Heart left ventricle (tissue), 16 donors: Measurements from ENCODE around the gene FAM171A2. TPM values are rescaled to one million over a fixed set of nuclear protein-coding genes. Genes with fewer than 3 reads are reported as not detected.
A peak's percentile ranks its signal among the peaks of the same experiment; 100 is the strongest.
"Not testable (repeated sequence)": the region's sequence is repeated elsewhere in the genome, so short reads cannot be mapped to it uniquely, and the experiment has no call there.

Source experiments
- ATAC-seq, 4 donors: fragments of 200-7000 bp; cut with Tn5 transposase; one replicate each; pipeline ENCODE4 v1.9.1; 2020 to 2022; ENCODE audit warnings: moderate library complexity in 4 of 4, mild to moderate bottlenecking in 3 of 4, moderate number of reproducible peaks in 1 of 4
- DNase-seq, 5 donors: peaks; one replicate each; pipeline ENCODE4 v3.0.0-alpha.2; 2020
- H3K27ac ChIP-seq, 12 donors: fragments of 200-600 bp; sonication (generic) in 4 of 12; one replicate each; pipeline versions ENCODE4 v1.5.0 to v1.8.0; 2016 to 2022; ENCODE audit warnings: mild to moderate bottlenecking in 2 of 12
- H3K27me3 ChIP-seq, 9 donors: fragments of 200-600 bp; sonication (generic) in 2 of 9; one replicate each; pipeline versions ENCODE4 v1.5.1 to v1.8.0; 2016 to 2022; ENCODE audit warnings: mild to moderate bottlenecking in 3 of 9
- H3K36me3 ChIP-seq, 9 donors: fragments of 200-600 bp; sonication (generic) in 2 of 9; one replicate each; pipeline versions ENCODE4 v1.5.0 to v1.8.0; 2018 to 2022; ENCODE audit warnings: mild to moderate bottlenecking in 2 of 9
- H3K4me1 ChIP-seq, 12 donors: fragments of 200-600 bp; sonication (generic) in 4 of 12; one replicate each; pipeline versions ENCODE4 v1.5.0 to v1.8.0; 2016 to 2022; ENCODE audit warnings: mild to moderate bottlenecking in 3 of 12
- H3K4me3 ChIP-seq, 12 donors: fragments of 200-600 bp; sonication (generic) in 4 of 12; one replicate each; pipeline versions ENCODE4 v1.5.0 to v1.8.0; 2017 to 2022; ENCODE audit warnings: mild to moderate bottlenecking in 9 of 12, moderate library complexity in 4 of 12
- H3K9me3 ChIP-seq, 12 donors: fragments of 200-600 bp; sonication (generic) in 4 of 12; one replicate each; pipeline versions ENCODE4 v1.5.0 to v1.8.0; 2016 to 2022; ENCODE audit warnings: mild to moderate bottlenecking in 1 of 12
- CTCF ChIP-seq, 12 donors: fragments of 200-600 bp; sonication (generic) in 4 of 12; IDR thresholded peaks; one replicate each; pipeline versions ENCODE4 v1.5.0 to v1.8.0; 2018 to 2022; ENCODE audit warnings: antibody characterized with exemption in 12 of 12, mild to moderate bottlenecking in 5 of 12
- POLR2A ChIP-seq, 2 donors: fragments of 450-650 bp; IDR thresholded peaks; one replicate each; pipeline ENCODE4 v1.6.1; 2017; ENCODE audit warnings: antibody characterized with exemption in 2 of 2, mild to moderate bottlenecking in 2 of 2, moderate library complexity in 2 of 2
- WGBS, 4 donors: extraction: QIAGEN DNeasy Blood & Tissue Kit in 2 of 4; methylation state at CpG; one replicate each; pipeline versions ENCODE4 v1.1.5 to v1.1.7; 2013 to 2018; 5-methylcytosine and 5-hydroxymethylcytosine counted together
- intact Hi-C, 10 donors: fragments of 100-400 bp; cut with DNase I; formaldehyde crosslinking; loops; one replicate each; pipeline versions ENCODE4 v1.11.1 to v1.14.2; 2022
- polyA plus RNA-seq, 2 donors: library from polyadenylated mRNA; stranded (reverse); fragments of 200-250 nt; gene quantifications; one replicate each; pipeline ENCODE4 v1.2.3, GENCODE V29; 2013
- total RNA-seq, 9 donors: library from RNA; depleted of rRNA in 2 of 9; stranded (reverse); fragments of >200 nt in 2 of 9; fragmentation: NEBNext Ultra II Directional in 3 of 9; extraction: Animal tissue kit (Norgen Biotek cat#: 25700) in 3 of 9; gene quantifications; one replicate each; pipeline versions ENCODE4 v1.1.0 to v1.2.4, GENCODE V29; 2016 to 2023
- donor health status: ischemic (EF 13 %, LVEDD 7.1; RV severe dilation, severe dysfunction).
- donor health status: healthy with polysubstance abuse.
- donor health status: DM: no; HTN: yes; CAD: no.
- donor health status: DM: no; HTN: no; CAD: no.
- donor health status: ischemic (EF 25% LVEDD 6.9; RV normal size, moderate dysfunction).
- donor health status: ischemic (EF 25% LVEDD 5.7; RV mildly dilated, moderate dysfunction).
- donor health status: healthy.
- donor health status: DM: yes; HTN: yes; CAD: no.
- donor health status: ischemic (EF 35%, LVEDD 5.7; RV mildly dilated, moderate dysfunction).
- donor health status: nonischemic (EF 11% LVEDD 7.7; RV severe dilation, severe dysfunction).
- donor health status: DM: yes; HTN: yes; CAD: no.
- donor health status: PGD.
- donor health status: ischemic (EF 29% LVEDD 5.4; RV normal size, mild dysfunction).
- donor health status: nonischemic (EF 23%, LVEDD 6.1; RV moderate dilation, normal function).

The FAM171A2 gene
- total and polyA plus RNA-seq, 11 donors = 0.40 to 2.1 (median 0.77) TPM

- peak in 2 of 4 donors; percentile 44 to 62 for ATAC-seq
- no peak overlapping the region for H3K27ac ChIP-seq
- H3K27me3 ChIP-seq = no peaks in the 10 kb centered on the region
- H3K9me3 ChIP-seq = no peaks in the 10 kb centered on the region
- 65 to 68% (median 67%) methylated on average over 5 of the region's 5 CpGs for WGBS, 4 donors
- TF ChIP-seq POLR2A (IDR thresholded peaks at IDR 0.05) (no peak), CTCF (IDR thresholded peaks at IDR 0.05) (no peak)
- no peaks in the 10 kb centered on the region for H3K36me3 ChIP-seq
- peaks cover 0 to 40% (median under 1%) of the 10 kb centered on the region in 12 donors for H3K4me1 ChIP-seq
- peak in 2 of 5 donors; percentile 56 to 71 for DNase-seq
- intact Hi-C loops = loop anchor here in 1 of 10 donors (5.0 kb wide), 1 partner anchor 191 kb away; the partner anchor contains the start of gene HROB
- H3K4me3 ChIP-seq = no peak overlapping the region
These were observed 30.3 kb downstream of the FAM171A2 start for GRCh38 chr17:44333371-44333770.

- DNase-seq (peak; percentile 57 to 76 (median 66)), ATAC-seq (peak in 3 of 4 donors; percentile 20 to 48 (median 27))
- intact Hi-C loops = loop anchor here in 6 of 10 donors (1.0 to 5.0 kb wide), 4 partner anchors 119 to 189 kb away; partner anchors contain the start of gene HROB (in 1 of the 6)
These were observed 32.3 kb downstream of the FAM171A2 start for GRCh38 chr17:44331249-44331760.

GRCh38 chr17:44330263-44330662 lies 33.4 kb downstream of the FAM171A2 start:
- not testable (repeated sequence) for H3K27me3 ChIP-seq, H3K9me3 ChIP-seq, DNase-seq, ATAC-seq, H3K4me3 ChIP-seq, H3K36me3 ChIP-seq, H3K27ac ChIP-seq
- H3K4me1 ChIP-seq = peaks cover 0 to 56% (median 11%) of the 10 kb centered on the region in 12 donors
- intact Hi-C loops = loop anchor here in 5 of 10 donors (2.0 to 5.0 kb wide), 3 partner anchors 117 to 188 kb away; partner anchors contain the start of gene HROB (in 1 of the 5)
- WGBS, 4 donors = 90 to 94% (median 92%) methylated on average over 5 of the region's 5 CpGs

More at GRCh38 chr17:44331249-44331760, 32.3 kb downstream of the FAM171A2 start:
- Histone ChIP-seq H3K9me3 (no peaks in the 10 kb centered on the region), H3K27ac (peak overlapping the region in 2 of 12 donors; percentile 10 to 12), H3K27me3 (no peaks in the 10 kb centered on the region), H3K4me3 (no peak overlapping the region), H3K36me3 (no peaks in the 10 kb centered on the region), H3K4me1 (peaks cover 0 to 49% (median 4%) of the 10 kb centered on the region in 12 donors)
- TF ChIP-seq POLR2A (IDR thresholded peaks at IDR 0.05) = no peak
- peak; percentile 76 to 88 (median 82) for TF ChIP-seq CTCF (IDR thresholded peaks at IDR 0.05)
- WGBS, 4 donors = 1 to 2% (median 2%) methylated on average over 7 of the region's 7 CpGs

- DNase-seq, H3K27me3 ChIP-seq, H3K4me3 ChIP-seq, ATAC-seq, H3K27ac ChIP-seq, H3K9me3 ChIP-seq, H3K36me3 ChIP-seq: not testable (repeated sequence)
- H3K4me1 ChIP-seq = peaks cover 0 to 49% (median 11%) of the 10 kb centered on the region in 12 donors
- intact Hi-C loops = loop anchor here in 1 of 10 donors (5.0 kb wide), 1 partner anchor 117 kb away; no protein-coding TSS in a partner anchor
- 83 to 92% (median 90%) methylated on average over 7 of the region's 7 CpGs for WGBS, 4 donors
These were observed 34.1 kb downstream of the FAM171A2 start for GRCh38 chr17:44329516-44329915.

- H3K4me1 ChIP-seq = peaks cover 5 to 45% (median 22%) of the 10 kb centered on the region in 12 donors
- 74 to 81% (median 79%) methylated on average over 7 of the region's 7 CpGs for WGBS, 4 donors
- TF ChIP-seq CTCF (IDR thresholded peaks at IDR 0.05) (no peak), POLR2A (IDR thresholded peaks at IDR 0.05) (no peak)
- peak overlapping the region in 2 of 12 donors; percentile 74 to 92 for H3K27ac ChIP-seq
- H3K36me3 ChIP-seq = no peaks in the 10 kb centered on the region
- H3K4me3 ChIP-seq = no peak overlapping the region
- no peaks in the 10 kb centered on the region for H3K9me3 ChIP-seq
- no peaks in the 10 kb centered on the region for H3K27me3 ChIP-seq
- ATAC-seq = no peak
- intact Hi-C loops = loop anchor here in 4 of 10 donors (2.0 to 5.0 kb wide), 4 partner anchors 17 to 117 kb away; partner anchors contain the start of genes GRN (in 1 of the 4) and UBTF (in 1 of the 4)
- DNase-seq = no peak
These were observed 35.8 kb downstream of the FAM171A2 start for GRCh38 chr17:44327715-44328449.
